ENCODE measurements around the gene DCLK1. TPM values are rescaled to one million over a fixed set of nuclear protein-coding genes. Genes with fewer than 3 reads are reported as not detected.
A peak's percentile ranks its signal among the peaks of the same experiment; 100 is the strongest.

Gene DCLK1
- total RNA-seq, 4 donors from 2014 or later: 1.1 to 10.8 (median 6.7) TPM

GRCh38 chr13:35792021-35792420, 339.2 kb downstream of the DCLK1 start:
- H3K27me3 ChIP-seq: no peaks in the 10 kb centered on the region
- in situ Hi-C loops (cut with MboI; ENCODE audit: low pct_ligation_motif_present in 1 of 4, low pct_unique_long_range_greater_than_20kb in 1 of 4, low sequenced_read_pairs in 3 of 4): no loop called here
- DNase-seq: no peak
- H3K27ac ChIP-seq: no peak overlapping the region
- no peaks in the 10 kb centered on the region for H3K9me3 ChIP-seq
- intact Hi-C loops (cut with DNase I; ENCODE audit: low total_unique reads): no loop called here
- no peak overlapping the region for H3K4me3 ChIP-seq
- 85 to 88% methylated on average over 8 of the region's 8 CpGs for WGBS, 2 donors (ENCODE audit: low coverage in 1 of 2)
- no peaks in the 10 kb centered on the region for H3K36me3 ChIP-seq
- H3K4me1 ChIP-seq: peaks cover 0 to 22% (median 5%) of the 10 kb centered on the region in 4 donors
- TF ChIP-seq CTCF (IDR thresholded peaks at IDR 0.05): no peak
- no peak for TF ChIP-seq POLR2AphosphoS5 (IDR thresholded peaks at IDR 0.05)
- TF ChIP-seq POLR2A (IDR thresholded peaks at IDR 0.05): no peak
- no peak for TF ChIP-seq EP300 (IDR thresholded peaks at IDR 0.05; ENCODE audit: low read depth)

DNA sequence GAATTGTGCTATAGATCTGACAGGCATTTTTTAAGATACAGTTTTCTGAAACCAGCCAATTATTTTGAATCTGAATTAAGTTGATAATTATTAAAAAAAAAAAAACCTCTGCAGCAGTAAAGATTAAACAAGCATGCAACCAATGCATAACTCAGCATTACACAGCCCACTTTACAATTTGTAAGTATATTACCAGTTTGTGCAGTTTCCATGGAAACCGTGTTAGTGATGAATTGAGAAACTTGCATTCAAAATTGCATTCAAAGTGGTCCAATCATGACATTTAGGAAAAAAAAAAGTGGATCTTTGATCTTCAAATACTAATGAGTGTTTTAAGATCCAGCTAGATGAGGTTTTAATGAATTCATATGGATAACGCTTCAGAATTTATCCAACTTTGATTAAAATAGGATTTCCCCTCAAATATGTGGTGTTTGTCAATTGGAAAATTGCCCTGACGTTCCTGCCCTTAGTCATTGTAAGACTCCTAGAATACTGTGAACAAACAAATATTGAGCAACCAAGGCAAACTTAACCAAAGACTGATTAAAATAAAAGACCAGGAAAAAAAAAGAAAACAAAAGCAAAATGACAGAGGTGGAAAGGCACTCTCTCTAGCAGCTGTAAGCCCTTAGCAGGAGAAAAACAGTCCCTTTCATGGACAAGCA, 339.9 kb downstream of the DCLK1 start:
- TF ChIP-seq POLR2AphosphoS5 (IDR thresholded peaks at IDR 0.05) (no peak), POLR2A (IDR thresholded peaks at IDR 0.05) (no peak), EP300 (IDR thresholded peaks at IDR 0.05; ENCODE audit: low read depth) (no peak), CTCF (IDR thresholded peaks at IDR 0.05) (no peak)
- Histone ChIP-seq H3K36me3 (no peaks in the 10 kb centered on the region), H3K9me3 (no peaks in the 10 kb centered on the region), H3K4me1 (peaks cover 0 to 22% (median 5%) of the 10 kb centered on the region in 4 donors), H3K4me3 (no peak overlapping the region), H3K27me3 (no peaks in the 10 kb centered on the region), H3K27ac (no peak overlapping the region)
- intact Hi-C loops (cut with DNase I; ENCODE audit: low total_unique reads) (no loop called here), in situ Hi-C loops (cut with MboI; ENCODE audit: low pct_ligation_motif_present in 1 of 4, low pct_unique_long_range_greater_than_20kb in 1 of 4, low sequenced_read_pairs in 3 of 4) (no loop called here)
- WGBS, 2 donors (ENCODE audit: low coverage in 1 of 2): 54 to 62% methylated on average over 3 of the region's 3 CpGs
- no peak for DNase-seq

DNA sequence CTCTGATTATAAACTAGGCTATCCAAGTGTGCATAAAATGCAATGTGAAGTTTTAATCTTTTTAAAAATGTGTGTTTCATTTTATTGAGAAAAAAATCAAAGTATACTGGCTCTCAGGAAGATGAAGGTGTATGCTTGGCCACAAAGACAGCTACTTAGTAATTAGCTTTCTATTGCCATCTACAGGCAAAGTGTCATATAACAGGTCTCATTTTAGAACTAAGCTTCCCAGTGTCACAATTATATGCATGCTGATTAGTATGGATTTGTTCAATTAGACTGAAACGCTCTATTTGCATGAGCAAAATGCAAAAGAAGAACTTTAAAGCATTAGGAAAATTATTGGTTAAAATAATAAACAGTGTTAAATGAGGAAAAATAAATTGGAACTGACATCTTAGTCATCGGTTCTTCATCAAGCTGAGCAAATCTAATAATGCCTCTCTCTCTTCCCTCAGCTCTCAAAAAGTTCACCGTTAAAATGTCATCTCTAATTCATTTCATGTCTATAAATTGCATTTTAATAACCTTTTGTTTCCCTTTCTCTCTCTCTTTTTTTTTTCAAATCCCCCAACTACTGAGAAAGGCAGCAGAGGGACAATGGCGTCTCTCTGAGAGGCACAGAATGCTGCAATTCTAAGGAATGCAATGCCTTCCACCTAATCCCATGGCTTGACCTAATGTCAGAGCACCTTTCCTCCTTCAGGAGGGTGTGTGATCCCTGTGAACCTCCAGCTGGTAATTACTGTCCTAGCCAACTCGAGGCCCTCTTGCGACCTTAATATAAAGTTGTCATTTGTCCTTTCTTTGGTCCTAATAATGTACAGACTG, 341.6 kb downstream of the DCLK1 start:
- Histone ChIP-seq H3K9me3 (no peaks in the 10 kb centered on the region), H3K36me3 (no peaks in the 10 kb centered on the region), H3K27me3 (no peaks in the 10 kb centered on the region), H3K4me3 (no peak overlapping the region), H3K27ac (no peak overlapping the region), H3K4me1 (peaks cover 0 to 25% (median 5%) of the 10 kb centered on the region in 4 donors)
- intact Hi-C loops (cut with DNase I; ENCODE audit: low total_unique reads): loop anchor here (2.0 to 10.0 kb wide), 2 partner anchors 47 to 155 kb away; no protein-coding TSS in a partner anchor
- no peak for DNase-seq
- in situ Hi-C loops (cut with MboI; ENCODE audit: low pct_ligation_motif_present in 1 of 4, low pct_unique_long_range_greater_than_20kb in 1 of 4, low sequenced_read_pairs in 3 of 4): no loop called here
- WGBS, 2 donors (ENCODE audit: low coverage in 1 of 2): 62 to 73% methylated on average over 5 to 6 of the region's 6 CpGs
- TF ChIP-seq POLR2AphosphoS5 (IDR thresholded peaks at IDR 0.05) (no peak), CTCF (IDR thresholded peaks at IDR 0.05) (peak; percentile 11 to 51 (median 23))

DNA sequence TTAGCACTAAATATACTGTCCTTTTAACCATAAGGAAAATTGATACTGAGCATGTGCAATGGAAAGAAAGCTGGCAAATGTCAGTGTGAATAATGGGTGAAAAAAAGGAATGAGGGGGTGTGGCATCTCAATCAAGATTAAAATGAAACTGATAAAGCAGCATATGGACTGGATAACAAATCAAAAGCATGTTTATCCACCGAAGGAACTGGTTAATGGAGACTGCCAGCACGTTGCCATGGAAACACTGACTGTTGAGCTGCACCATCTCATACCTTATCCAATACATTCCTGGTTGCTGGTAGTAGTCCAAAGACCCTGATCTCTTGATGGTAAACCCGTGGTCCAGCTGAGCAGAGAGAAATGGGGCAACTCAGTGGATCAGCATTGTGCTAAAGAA, 343.2 kb downstream of the DCLK1 start:
- in situ Hi-C loops (cut with MboI; ENCODE audit: low pct_ligation_motif_present in 1 of 4, low pct_unique_long_range_greater_than_20kb in 1 of 4, low sequenced_read_pairs in 3 of 4): no loop called here
- TF ChIP-seq EP300 (IDR thresholded peaks at IDR 0.05; ENCODE audit: low read depth) (no peak), POLR2AphosphoS5 (IDR thresholded peaks at IDR 0.05) (no peak), CTCF (IDR thresholded peaks at IDR 0.05) (no peak), POLR2A (IDR thresholded peaks at IDR 0.05) (no peak)
- no peak for DNase-seq
- no peaks in the 10 kb centered on the region for H3K9me3 ChIP-seq
- no peak overlapping the region for H3K4me3 ChIP-seq
- no peak overlapping the region for H3K27ac ChIP-seq
- intact Hi-C loops (cut with DNase I; ENCODE audit: low total_unique reads): loop anchor here (2.0 to 10.0 kb wide), 2 partner anchors 49 to 153 kb away; no protein-coding TSS in a partner anchor
- H3K27me3 ChIP-seq: no peaks in the 10 kb centered on the region
- peaks cover 0 to 11% (median 5%) of the 10 kb centered on the region in 4 donors for H3K4me1 ChIP-seq
- no peaks in the 10 kb centered on the region for H3K36me3 ChIP-seq
- WGBS, 2 donors (ENCODE audit: low coverage in 1 of 2): 25 to 54% methylated on average over 2 to 3 of the region's 3 CpGs
